HG02678 (cell line): ENCODE data around the gene IDS.
A peak's percentile ranks its signal among the peaks of the same experiment; 100 is the strongest.
"Not testable (repeated sequence)": the region's sequence is repeated elsewhere in the genome, so short reads cannot be mapped to it uniquely, and the experiment has no call there.

Source experiments
- ATAC-seq: cut with Tn5 transposase; IDR thresholded peaks from one replicate; pipeline ENCODE4 v1.9.1; 2021; ENCODE audit warnings: mild to moderate bottlenecking, moderate library complexity; ENCODE audit not compliant: unreplicated experiment

Gene IDS

DNA sequence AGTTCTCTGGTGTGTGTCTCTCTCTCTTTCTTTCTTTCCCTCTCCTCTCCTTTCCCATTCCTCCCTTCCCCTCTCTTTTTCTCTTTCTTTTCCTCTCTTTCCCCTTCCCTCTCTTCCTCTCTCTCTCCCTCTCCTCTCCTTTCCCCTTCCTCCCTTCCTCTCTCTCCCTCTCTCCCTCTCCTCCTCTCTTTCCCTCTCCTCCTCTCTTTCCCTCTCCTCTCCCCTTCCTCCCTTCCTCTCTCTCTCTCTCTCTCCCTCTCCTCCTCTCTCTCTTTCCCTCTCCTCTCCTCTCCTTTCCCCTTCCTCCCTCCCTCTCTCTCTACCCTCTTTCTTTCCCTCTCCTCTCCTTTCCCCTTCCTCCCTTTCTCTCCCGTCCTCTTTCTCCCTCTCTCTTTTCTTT, 23.3 kb upstream of the IDS start:
- ATAC-seq = no peak

DNA sequence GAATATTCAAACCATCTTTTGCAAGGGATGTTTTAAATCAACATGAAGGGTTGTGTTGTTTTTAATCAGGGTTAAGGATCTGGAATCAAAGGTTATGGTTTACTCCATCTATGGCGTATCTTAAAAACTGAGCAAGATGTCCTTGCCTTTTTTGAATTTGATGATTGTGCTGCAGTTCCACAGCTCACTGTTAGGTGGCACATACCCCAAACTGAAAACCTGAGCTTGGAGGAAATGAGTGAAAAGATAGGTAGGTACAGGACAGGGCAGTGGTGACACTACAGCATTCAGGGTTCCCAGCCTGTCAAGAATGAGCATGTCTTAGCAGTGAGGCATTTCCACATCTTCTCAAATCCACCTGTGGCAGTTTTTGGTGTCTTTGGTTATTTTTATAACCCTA, 22.6 kb upstream of the IDS start:
- no peak for ATAC-seq

GRCh38 chrX:149526318-149527033, 21.4 kb upstream of the IDS start:
- not testable (repeated sequence) for ATAC-seq

DNA sequence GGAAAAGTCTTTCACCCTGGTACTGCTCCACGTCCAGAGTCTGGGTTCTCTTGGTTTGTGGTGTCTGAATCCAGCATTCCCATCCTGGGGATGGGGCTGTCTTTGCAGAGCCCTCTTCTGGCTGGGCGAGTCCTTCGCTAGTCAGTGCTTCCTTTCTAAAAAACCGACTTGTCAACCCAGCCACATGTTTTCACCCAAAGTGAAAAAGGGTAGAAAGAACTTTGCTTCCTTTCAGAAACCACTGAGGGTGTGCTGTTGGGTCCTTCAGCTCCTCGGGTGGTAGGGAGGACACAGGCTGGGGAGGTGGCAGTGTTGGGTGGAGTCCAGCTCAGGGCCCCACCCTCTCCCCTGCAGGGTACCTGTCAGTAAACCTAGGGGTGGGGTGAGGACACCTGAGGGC, 20.8 kb upstream of the IDS start:
- ATAC-seq = peak; percentile 49

- peak; percentile 97 for ATAC-seq
Observed at GRCh38 chrX:149525389-149525788, 20.3 kb upstream of the IDS start.

DNA sequence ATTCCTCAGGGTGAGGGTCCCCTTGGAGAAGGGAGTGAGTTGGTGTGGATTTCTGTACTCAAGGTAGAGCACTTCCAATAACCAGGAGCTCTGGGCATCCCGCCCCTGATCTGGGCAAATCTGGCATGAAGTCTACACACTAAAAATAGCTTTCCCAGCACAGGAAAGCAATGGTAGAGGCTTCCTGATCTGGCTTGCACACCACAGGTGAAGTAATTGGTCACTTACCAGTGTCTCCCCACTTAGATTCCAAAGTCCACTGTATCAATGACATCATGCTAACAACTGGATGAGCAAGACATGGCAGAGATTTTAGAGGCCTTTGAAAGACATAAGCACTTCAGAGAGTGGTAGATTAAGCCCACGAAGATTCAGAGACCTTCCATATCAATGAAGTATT, 17.8 kb upstream of the IDS start:
- ATAC-seq = no peak

- ATAC-seq = no peak
Observed at GRCh38 chrX:149521438-149521837, 16.3 kb upstream of the IDS start.

DNA sequence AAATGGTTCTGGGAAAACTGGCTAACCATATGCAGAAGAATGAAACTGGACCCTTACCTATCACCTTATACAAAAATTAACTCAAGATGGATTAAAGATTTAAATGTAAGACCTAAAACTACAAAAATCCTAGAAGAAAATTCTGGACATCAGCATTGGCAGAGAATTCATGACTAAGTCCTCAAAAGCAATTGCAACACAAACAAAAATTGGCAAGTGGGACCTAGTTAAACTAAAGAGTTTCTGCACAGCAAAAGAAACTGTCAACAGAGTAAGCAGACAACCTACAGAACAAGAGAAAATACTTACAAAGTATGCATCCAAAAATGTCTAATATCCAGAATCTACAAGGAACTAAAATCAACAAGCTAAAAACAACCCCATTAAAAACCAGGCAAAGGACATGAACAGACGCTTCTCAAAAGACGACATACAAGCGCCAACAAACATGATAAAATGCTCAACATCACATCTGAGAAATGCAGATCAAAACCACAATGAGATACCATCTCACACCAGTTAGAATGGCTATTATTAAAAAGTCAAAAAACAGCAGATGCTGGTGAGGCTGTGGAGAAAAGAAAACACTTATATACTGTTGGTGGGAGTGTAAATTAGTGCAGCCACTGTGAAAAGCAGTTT, 15.7 kb upstream of the IDS start:
- not testable (repeated sequence) for ATAC-seq

DNA sequence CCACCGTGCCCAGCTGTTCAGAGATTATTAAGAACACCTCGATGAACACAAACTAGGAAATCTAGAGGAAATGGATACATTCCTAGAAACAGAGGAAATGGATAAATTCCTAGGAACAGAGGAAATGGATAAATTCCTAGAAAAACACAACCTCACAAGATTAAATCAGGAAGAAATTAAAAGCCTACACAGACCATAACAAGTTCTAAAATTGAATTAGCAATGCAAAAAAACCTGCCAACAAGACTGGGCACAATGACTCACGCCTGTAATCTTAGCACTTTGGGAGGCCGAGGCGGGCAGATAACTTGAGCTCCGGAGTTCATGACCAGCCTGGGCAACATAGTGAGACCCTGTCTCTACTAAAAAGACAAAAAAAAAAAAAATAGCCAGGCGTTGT, 13.1 kb upstream of the IDS start:
- no peak for ATAC-seq

GRCh38 chrX:149517308-149517707, 12.2 kb upstream of the IDS start:
- ATAC-seq = no peak

- ATAC-seq = no peak
Observed at GRCh38 chrX:149516604-149517003, 11.5 kb upstream of the IDS start.

- no peak for ATAC-seq
Observed at GRCh38 chrX:149515954-149516602, 11.0 kb upstream of the IDS start.

DNA sequence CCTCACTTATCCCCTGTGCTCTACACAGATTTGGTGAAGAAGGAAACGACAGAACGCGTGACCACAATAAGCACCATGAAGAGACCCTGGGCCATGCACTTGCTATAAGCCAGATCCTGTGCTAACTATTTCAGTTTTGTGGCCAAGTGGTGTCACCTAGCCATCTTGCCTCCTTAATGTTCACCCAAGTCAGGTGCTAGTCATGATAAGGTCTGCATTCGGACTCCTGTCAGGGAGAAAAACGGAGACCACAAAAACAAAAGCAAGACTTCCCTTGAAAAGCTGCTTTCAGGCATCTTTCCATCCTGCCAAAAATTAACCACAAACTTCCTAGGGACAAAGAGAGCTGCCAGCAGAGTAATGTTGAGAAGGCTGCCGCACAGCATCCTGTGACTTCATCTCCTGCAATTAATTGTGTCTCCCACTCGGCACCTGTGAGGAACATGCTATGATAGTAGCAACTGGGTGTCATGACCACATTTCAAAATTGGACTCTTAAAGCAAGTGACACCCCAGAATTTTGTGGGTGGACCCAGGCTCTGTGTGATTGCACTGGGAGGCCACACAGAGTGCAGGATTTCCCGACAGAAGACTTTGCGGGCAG, 8.8 kb upstream of the IDS start:
- no peak for ATAC-seq

- peak; percentile 79 for ATAC-seq
Observed at GRCh38 chrX:149512225-149512885, 7.2 kb upstream of the IDS start.

DNA sequence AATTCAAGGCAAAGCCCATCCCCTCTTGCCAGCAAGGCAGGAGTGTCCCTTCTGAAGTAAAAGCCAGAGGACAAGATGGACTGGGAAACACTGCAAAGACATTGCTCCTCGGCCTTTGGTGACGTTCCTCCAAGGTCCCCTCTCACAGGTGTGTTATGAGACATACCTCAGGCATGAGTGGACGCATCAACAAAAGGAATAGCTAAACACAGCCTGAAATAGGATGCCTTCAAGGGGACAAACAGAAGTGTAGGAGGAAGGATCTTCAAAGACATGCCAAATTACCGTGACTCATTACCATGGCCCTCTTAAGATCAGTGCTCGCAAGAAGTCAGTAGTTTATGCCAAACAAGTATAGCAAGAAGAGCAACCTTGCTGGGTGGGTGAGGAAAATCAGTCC, 6.0 kb upstream of the IDS start:
- no peak for ATAC-seq

GRCh38 chrX:149510386-149510785, 5.3 kb upstream of the IDS start:
- no peak for ATAC-seq

DNA sequence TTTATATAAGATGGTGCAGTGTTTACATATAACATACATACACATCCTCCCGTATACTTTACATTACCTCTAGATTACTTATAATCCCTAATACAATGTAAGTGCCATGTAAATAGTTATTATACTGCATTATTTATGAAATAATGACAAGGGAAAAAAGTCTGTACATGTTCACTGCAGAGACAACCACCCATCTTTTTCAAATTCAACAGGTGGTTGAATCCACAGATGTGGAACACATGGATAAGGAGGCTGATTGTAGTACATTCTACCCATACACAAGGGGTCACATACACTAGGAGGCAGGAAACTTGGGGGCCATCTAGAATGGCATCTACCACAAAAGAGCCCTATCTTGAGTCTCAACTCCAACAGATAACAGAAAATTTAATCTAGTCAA, 3.4 kb upstream of the IDS start:
- ATAC-seq = no peak

DNA sequence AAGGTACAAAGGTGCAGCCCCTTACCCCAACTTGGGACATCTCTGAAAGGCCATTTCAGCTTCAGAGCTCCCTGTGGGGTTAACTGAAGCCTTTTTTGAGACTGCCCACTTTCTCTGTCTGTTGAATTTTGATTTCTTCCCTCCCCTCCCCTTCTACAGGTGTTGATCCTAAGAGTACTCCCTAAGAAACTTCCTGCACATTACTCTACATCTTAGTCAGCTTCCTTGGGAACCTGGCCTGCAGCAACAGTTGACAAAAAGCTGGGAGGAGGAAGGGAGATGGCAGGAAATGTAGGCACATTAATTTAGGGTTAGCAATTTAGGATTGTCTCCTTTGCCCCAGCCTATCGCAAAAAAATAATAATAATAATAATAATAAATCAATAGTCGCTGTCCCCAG, 1.2 kb upstream of the IDS start:
- ATAC-seq = no peak

GRCh38 chrX:149505671-149506070, 565 bp upstream of the IDS start:
- ATAC-seq = no peak

GRCh38 chrX:149504226-149504914, 736 bp downstream of the IDS start:
- peak; percentile 37 for ATAC-seq

DNA sequence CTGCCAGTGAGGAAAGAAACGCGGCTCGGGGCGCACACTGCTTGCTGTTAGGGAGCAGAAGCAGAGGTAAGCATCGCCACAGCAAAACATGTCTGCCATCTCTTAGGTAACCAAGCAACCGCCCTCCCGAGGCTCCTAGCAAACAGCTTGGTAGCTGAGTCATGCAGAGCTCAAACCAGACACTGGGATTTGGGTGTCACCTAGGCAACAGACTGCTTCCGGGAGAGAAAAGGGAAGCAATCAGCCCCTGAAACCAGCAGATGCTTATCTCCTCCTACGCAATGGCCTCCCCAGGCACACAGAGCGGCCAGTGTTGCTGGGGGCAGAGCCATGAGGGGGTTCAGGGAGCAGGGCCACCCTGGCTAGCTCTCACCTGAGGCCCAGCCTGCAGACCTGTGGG, 1.7 kb downstream of the IDS start:
- peak; percentile 54 for ATAC-seq
